Neural progenitor cell (in vitro differentiated cells): ENCODE results near the gene IFITM10. TPM values are rescaled to one million over a fixed set of nuclear protein-coding genes. Genes with fewer than 3 reads are reported as not detected.

ENCODE experiments used
- DNase-seq: peaks from one replicate; pipeline ENCODE4 v3.0.0-alpha.2; 2016; ENCODE audit warnings: low spot score
- H2AFZ ChIP-seq: fragments of 200-600 bp; sonication (generic); replicated peaks from 2 replicates; pipeline ENCODE4 v1.6.1; 2016; ENCODE audit warnings: antibody characterized with exemption
- H3F3A ChIP-seq: fragments of 200-600 bp; sonication (generic); 2 replicates; pipeline ENCODE4 v1.6.1; 2016; ENCODE audit warnings: antibody characterized with exemption, low read depth
- H3K27ac ChIP-seq: fragments of 200-600 bp; sonication (generic); 2 replicates; pipeline ENCODE4 v1.5.1; 2016; ENCODE audit warnings: mild to moderate bottlenecking
- H3K27me3 ChIP-seq: fragments of 200-600 bp; sonication (generic); 2 replicates; pipeline ENCODE4 v1.6.1; 2016; ENCODE audit warnings: mild to moderate bottlenecking, moderate library complexity
- H3K36me3 ChIP-seq: fragments of 200-600 bp; sonication (generic); 2 replicates; pipeline ENCODE4 v1.5.1; 2016
- H3K4me1 ChIP-seq: fragments of 200-600 bp; sonication (generic); 2 replicates; pipeline ENCODE4 v1.6.1; 2016; ENCODE audit warnings: mixed run types
- H3K4me2 ChIP-seq: fragments of 200-600 bp; sonication (generic); 2 replicates; pipeline ENCODE4 v1.6.1; 2016
- H3K4me3 ChIP-seq: fragments of 200-600 bp; sonication (generic); 2 replicates; pipeline ENCODE4 v1.5.1; 2016
- H3K79me2 ChIP-seq: fragments of 200-600 bp; sonication (generic); 2 replicates; pipeline ENCODE4 v1.6.1; 2016; ENCODE audit warnings: low read depth
- H3K9ac ChIP-seq: fragments of 200-600 bp; sonication (generic); 2 replicates; pipeline ENCODE4 v1.6.1; 2016
- H3K9me3 ChIP-seq: fragments of 200-600 bp; sonication (generic); 2 replicates; pipeline ENCODE4 v1.5.1; 2016; ENCODE audit warnings: low read depth
- H4K20me1 ChIP-seq: fragments of 200-600 bp; sonication (generic); 2 replicates; pipeline ENCODE4 v1.6.1; 2016; ENCODE audit warnings: low read depth
- H3K27ac Mint-ChIP-seq: 3 replicates; pipeline ENCODE4 v1.8.0; 2021; ENCODE audit warnings: mixed read lengths
- H3K27me3 Mint-ChIP-seq: 2 replicates; pipeline ENCODE4 v1.8.0; 2022; ENCODE audit warnings: low read depth, mild to moderate bottlenecking, inconsistent platforms, moderate library complexity, mixed read lengths; ENCODE audit not compliant: insufficient read depth
- H3K36me3 Mint-ChIP-seq: 3 replicates; pipeline ENCODE4 v1.8.0; 2021; ENCODE audit warnings: mixed read lengths
- H3K4me1 Mint-ChIP-seq: 3 replicates; pipeline ENCODE4 v1.8.0; 2021; ENCODE audit warnings: mixed read lengths
- H3K4me3 Mint-ChIP-seq: 3 replicates; pipeline ENCODE4 v1.8.0; 2021; ENCODE audit warnings: mild to moderate bottlenecking, moderate library complexity, mixed read lengths
- H3K9me3 Mint-ChIP-seq: 3 replicates; pipeline ENCODE4 v1.8.0; 2020; ENCODE audit warnings: mixed read lengths
- EZH2 ChIP-seq: fragments of 200-600 bp; sonication (generic); IDR thresholded peaks from 2 replicates; pipeline ENCODE4 v1.6.1; 2017; ENCODE audit warnings: antibody characterized with exemption, mild to moderate bottlenecking, moderate library complexity
- EZH2phosphoT487 ChIP-seq: fragments of 200-600 bp; sonication (generic); IDR thresholded peaks from 2 replicates; pipeline ENCODE4 v1.6.1; 2017; ENCODE audit warnings: antibody characterized with exemption
- total RNA-seq: library from RNA; depleted of rRNA; stranded (reverse); fragments of >200 nt; gene quantifications from 2 replicates; pipeline ENCODE4 v1.2.3, GENCODE V29; 2015; ENCODE audit warnings: low replicate concordance
- TF ChIP-seq, protein P1 (sequence below): fragments of 200-600 bp; sonication (generic); IDR thresholded peaks from 2 replicates; pipeline ENCODE4 v1.5.1; 2017; ENCODE audit warnings: antibody characterized with exemption, mild to moderate bottlenecking

The IFITM10 gene
- total RNA-seq, 1 donor from 2014 or later: not detected

DNA sequence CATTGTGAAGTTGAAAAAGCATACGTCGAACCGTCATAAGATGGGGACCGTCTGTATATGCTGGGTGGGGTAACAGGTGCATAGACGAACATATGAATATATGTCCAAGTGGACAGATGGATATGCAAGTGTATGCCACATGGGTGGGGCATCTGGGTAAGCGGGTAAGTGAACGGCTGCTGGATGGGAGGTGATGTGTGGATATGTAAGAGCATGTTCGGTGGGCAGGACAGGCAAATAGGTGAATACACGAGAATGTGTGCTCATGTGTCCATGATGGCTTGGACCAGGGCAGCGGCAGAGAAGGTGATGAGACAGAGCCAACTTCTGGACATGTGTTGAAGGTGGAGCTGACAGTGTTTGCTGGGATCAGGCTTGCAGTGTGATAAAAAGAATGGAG, 12.0 kb downstream of the IFITM10 start:
- H3K9me3 Mint-ChIP-seq: peaks cover 16% of the 10 kb centered on the region
- H3K4me3 Mint-ChIP-seq: no peak overlapping the region
- H3K9me3 ChIP-seq: no peaks in the 10 kb centered on the region
- H3F3A ChIP-seq: no peaks in the 10 kb centered on the region
- no peaks in the 10 kb centered on the region for H4K20me1 ChIP-seq
- no peak overlapping the region for H3K27ac ChIP-seq
- peaks cover 88% of the 10 kb centered on the region for H3K27me3 ChIP-seq
- no peaks in the 10 kb centered on the region for H3K79me2 ChIP-seq
- no peaks in the 10 kb centered on the region for H3K4me1 ChIP-seq
- H3K27me3 Mint-ChIP-seq: peaks cover 11% of the 10 kb centered on the region
- H3K36me3 Mint-ChIP-seq: no peaks in the 10 kb centered on the region
- H2AFZ ChIP-seq: no peak overlapping the region
- no peak overlapping the region for H3K4me2 ChIP-seq
- TF ChIP-seq, protein P1, sequence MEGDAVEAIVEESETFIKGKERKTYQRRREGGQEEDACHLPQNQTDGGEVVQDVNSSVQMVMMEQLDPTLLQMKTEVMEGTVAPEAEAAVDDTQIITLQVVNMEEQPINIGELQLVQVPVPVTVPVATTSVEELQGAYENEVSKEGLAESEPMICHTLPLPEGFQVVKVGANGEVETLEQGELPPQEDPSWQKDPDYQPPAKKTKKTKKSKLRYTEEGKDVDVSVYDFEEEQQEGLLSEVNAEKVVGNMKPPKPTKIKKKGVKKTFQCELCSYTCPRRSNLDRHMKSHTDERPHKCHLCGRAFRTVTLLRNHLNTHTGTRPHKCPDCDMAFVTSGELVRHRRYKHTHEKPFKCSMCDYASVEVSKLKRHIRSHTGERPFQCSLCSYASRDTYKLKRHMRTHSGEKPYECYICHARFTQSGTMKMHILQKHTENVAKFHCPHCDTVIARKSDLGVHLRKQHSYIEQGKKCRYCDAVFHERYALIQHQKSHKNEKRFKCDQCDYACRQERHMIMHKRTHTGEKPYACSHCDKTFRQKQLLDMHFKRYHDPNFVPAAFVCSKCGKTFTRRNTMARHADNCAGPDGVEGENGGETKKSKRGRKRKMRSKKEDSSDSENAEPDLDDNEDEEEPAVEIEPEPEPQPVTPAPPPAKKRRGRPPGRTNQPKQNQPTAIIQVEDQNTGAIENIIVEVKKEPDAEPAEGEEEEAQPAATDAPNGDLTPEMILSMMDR: no peak
- no peak for TF ChIP-seq EZH2phosphoT487
- no peak for TF ChIP-seq EZH2
- H3K36me3 ChIP-seq: no peaks in the 10 kb centered on the region
- H3K9ac ChIP-seq: no peak overlapping the region
- no peak for DNase-seq
- no peak overlapping the region for H3K4me3 ChIP-seq
- no peak overlapping the region for H3K27ac Mint-ChIP-seq
- H3K4me1 Mint-ChIP-seq: no peaks in the 10 kb centered on the region

DNA sequence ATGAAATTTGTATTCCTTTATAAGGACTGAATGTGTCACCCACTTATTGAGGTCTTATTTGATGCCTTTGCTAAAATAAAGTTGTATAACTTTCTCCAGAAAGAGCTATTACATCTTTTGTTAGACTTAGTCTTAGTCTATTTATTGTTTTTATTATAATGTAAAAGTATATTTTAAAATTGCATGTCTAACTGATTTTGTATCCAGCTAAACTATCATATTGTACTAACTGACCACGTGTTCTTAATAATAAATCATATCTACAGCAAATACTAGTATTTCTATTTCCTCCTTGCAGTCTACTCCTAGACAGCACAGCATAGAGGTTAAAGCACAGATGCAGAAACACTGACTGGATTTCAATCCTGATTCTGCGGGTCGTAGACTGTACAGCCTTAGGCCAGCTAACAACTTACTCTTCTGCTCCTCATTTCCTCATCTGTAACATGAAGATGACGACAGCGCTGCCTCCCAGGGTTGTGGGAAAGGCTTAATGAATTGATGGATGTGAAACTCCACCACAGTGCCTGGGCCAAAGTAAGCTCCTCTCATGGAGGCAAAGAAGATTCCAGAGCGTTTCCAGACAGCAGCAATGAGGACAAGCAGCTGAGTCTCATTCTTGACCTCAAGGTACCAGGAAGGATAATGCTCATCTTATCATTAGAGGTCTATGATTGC, 13.2 kb downstream of the IFITM10 start:
- no peak overlapping the region for H3K27ac ChIP-seq
- peaks cover 16% of the 10 kb centered on the region for H3K9me3 Mint-ChIP-seq
- H3K36me3 Mint-ChIP-seq: no peaks in the 10 kb centered on the region
- peaks cover 86% of the 10 kb centered on the region for H3K27me3 ChIP-seq
- H3K27ac Mint-ChIP-seq: no peak overlapping the region
- TF ChIP-seq EZH2 (no peak), EZH2phosphoT487 (no peak)
- TF ChIP-seq, protein P1: no peak
- no peak overlapping the region for H3K4me2 ChIP-seq
- H3K9me3 ChIP-seq: no peaks in the 10 kb centered on the region
- no peak overlapping the region for H2AFZ ChIP-seq
- H3K79me2 ChIP-seq: no peaks in the 10 kb centered on the region
- H3K27me3 Mint-ChIP-seq: peaks cover 11% of the 10 kb centered on the region
- H3K4me1 Mint-ChIP-seq: peaks cover 2% of the 10 kb centered on the region
- no peaks in the 10 kb centered on the region for H4K20me1 ChIP-seq
- H3K4me3 ChIP-seq: no peak overlapping the region
- H3K4me3 Mint-ChIP-seq: no peak overlapping the region
- H3K36me3 ChIP-seq: no peaks in the 10 kb centered on the region
- no peaks in the 10 kb centered on the region for H3F3A ChIP-seq
- DNase-seq: no peak
- peaks cover under 1% of the 10 kb centered on the region for H3K4me1 ChIP-seq
- no peak overlapping the region for H3K9ac ChIP-seq

DNA sequence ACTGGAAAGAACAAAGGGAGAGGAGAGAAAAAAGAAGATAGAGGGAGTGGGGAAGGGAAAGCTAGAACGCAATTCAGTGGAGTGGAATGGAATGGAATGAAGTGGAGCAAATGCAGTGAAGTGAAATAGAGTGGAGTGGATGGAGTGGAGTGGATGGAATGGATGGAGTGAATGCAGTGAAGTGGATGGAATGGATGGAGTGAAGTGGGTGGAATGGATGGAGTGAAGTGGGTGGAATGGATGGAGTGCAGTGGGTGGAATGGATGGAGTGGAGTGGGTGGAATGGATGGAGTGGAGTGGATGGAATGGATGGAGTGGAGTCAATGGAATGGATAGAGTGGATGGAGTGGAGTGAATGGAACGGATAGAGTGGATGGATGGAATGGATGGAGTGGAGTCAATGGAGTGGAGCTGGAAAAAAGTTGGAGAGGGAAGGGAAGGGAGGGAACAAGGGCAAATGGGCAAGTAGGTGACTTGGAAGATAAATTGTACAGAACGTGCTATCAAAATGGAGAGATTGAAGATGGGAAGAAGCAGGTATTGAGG, 13.9 kb downstream of the IFITM10 start:
- Mint-ChIP-seq H3K27ac (no peak overlapping the region), H3K27me3 (peaks cover 13% of the 10 kb centered on the region), H3K4me3 (no peak overlapping the region), H3K36me3 (no peaks in the 10 kb centered on the region), H3K4me1 (peaks cover 9% of the 10 kb centered on the region), H3K9me3 (peaks cover 16% of the 10 kb centered on the region)
- Histone ChIP-seq H2AFZ (no peak overlapping the region), H3K9me3 (no peaks in the 10 kb centered on the region), H3F3A (peaks cover under 1% of the 10 kb centered on the region), H3K27ac (no peak overlapping the region), H3K9ac (no peak overlapping the region), H3K36me3 (no peaks in the 10 kb centered on the region), H3K4me2 (no peak overlapping the region), H3K4me1 (peaks cover 3% of the 10 kb centered on the region), H3K79me2 (no peaks in the 10 kb centered on the region), H3K27me3 (peaks cover 79% of the 10 kb centered on the region), H3K4me3 (no peak overlapping the region), H4K20me1 (no peaks in the 10 kb centered on the region)
- TF ChIP-seq EZH2 (no peak), EZH2phosphoT487 (no peak)
- TF ChIP-seq, protein P1: no peak
- no peak for DNase-seq
